Keratinocyte (primary cell): ENCODE data around the gene SCART1.

Experiments used
- CTCF ChIP-seq, 3 experiments: IDR thresholded peaks in 1 of 3; conservative IDR thresholded peaks in 1 of 3; optimal IDR thresholded peaks in 1 of 3; 2 replicates in 2 of 3; 3 replicates in 1 of 3; pipeline versions ENCODE3 to v1.5.1; 2011; ENCODE audit warnings: low read length in 3 of 3, mild to moderate bottlenecking in 3 of 3, moderate library complexity in 2 of 3, control low read depth in 1 of 3, inconsistent platforms in 1 of 3; ENCODE audit not compliant: insufficient read depth in 2 of 3; ENCODE audit errors: extremely low read depth in 1 of 3
- EZH2 ChIP-seq: IDR thresholded peaks from one replicate; pipeline ENCODE4 v1.6.1; 2012; ENCODE audit warnings: inconsistent platforms, mild to moderate bottlenecking, low read length, moderate library complexity

DNA sequence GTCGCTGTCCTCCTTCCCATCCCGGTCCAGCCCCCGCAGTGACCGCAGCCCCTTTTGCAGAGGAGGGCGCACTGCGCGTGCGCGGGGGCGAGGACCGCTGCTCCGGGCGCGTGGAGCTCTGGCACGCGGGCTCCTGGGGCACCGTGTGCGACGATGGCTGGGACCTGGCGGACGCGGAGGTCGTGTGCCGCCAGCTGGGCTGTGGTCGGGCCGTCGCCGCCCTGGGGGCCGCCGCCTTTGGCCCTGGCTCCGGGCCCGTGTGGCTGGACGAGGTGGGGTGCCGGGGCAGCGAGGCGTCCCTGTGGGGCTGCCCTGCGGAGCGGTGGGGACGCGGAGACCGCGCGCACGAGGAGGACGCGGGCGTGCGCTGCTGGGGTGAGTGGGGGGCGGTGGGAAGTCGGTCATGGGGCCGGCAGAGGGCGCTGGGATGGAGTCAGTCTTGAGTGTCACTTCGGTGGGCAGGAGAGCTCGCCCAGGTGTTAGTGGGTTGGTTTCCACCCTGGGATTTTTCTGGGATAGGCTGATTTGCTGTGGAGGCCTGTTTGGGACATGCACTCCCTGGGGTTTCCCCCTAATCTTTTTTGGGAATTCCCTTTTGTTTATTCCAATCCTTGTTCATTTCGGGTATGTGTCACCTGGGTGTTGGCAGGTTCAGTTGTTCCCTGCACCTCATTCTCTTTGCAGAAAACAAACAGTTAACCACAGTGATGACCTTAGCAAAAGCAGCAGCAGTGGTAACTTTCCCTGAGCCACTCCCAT, 11.6 kb downstream of the SCART1 start:
- TF ChIP-seq CTCF (optimal IDR thresholded peaks at IDR 0.05 in 1 of 3, IDR thresholded peaks at IDR 0.05 in 1 of 3, conservative IDR thresholded peaks at IDR 0.05 in 1 of 3; ENCODE audit: extremely low read depth in 1 of 3, insufficient read depth in 2 of 3, low read length in 3 of 3): no peak
- TF ChIP-seq EZH2: no peak
